SIG-M5 (cell line): ENCODE measurements around the gene HSD17B10.
"Not testable (repeated sequence)": the region's sequence is repeated elsewhere in the genome, so short reads cannot be mapped to it uniquely, and the experiment has no call there.

ENCODE experiments used
- DNase-seq: peaks from one replicate; lab custom pipeline; 2025; lab: John Stamatoyannopoulos, UW

The HSD17B10 gene

DNA sequence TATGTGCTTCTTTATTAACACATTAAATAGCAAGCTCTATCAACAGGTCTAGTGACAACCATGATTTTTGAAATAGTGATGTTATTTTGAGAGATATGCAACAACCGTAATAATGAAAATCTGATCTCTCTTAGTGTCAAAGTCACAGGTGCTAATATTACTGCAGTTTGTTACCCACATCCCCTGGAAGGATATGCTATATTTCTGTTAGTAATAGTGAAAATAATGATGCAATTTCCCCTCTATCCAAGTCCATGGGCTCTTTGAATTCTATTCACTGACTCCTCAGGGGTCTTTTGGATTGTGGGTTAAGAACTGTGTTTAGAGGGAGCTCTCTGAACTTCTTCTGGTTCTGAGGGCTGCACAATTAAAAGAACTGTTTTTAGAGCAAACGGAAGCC is 3.0 kb upstream of the HSD17B10 start:
- no peak for DNase-seq

DNA sequence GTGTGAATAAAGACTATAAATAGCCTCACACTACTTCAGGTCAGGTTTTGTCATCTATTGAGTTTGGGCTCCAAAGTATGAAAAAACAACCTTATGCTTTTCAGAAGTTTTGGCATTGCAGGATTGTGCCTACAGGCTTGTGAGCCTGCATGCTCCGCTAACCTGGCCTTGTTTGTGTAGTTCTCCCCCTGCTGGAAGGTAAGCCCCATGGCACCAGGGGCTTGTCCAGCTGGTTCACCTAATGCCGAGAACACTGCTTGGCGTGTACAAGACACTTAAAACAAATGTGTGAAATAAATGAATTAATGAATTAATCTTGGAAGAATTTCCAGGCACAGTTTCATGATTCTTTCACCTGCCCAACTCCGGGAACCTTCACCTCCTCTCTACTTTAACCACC is 1.8 kb upstream of the HSD17B10 start:
- no peak for DNase-seq

DNA sequence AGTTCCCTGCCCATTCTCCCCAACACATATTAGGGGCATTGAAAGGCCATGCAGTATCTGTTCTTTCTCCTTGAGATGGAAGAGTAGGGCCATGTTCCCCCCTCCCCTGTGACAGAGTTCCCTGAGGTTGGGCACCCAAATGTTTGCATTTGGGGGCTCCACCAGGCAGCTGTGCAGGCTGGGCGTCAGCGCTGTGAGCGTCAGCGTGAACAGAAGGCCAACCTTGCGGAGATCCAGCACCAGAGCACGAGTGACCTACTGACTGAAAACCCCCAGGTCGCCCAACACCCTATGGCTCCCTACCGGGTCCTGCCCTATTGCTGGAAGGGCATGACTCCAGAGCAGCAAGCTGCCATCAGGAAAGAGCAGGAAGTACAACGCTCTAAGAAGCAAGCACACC is 3.9 kb downstream of the HSD17B10 start:
- no peak for DNase-seq

GRCh38 chrX:53429755-53430154 is 4.4 kb downstream of the HSD17B10 start:
- DNase-seq = no peak

- DNase-seq = no peak
These were observed 11.3 kb downstream of the HSD17B10 start, which contains the start of gene RIBC1 for GRCh38 chrX:53422861-53423306. RIBC1 (plus strand) TSS chrX:53422873; CDS start chrX:53426277, 3,404 bp downstream.

DNA sequence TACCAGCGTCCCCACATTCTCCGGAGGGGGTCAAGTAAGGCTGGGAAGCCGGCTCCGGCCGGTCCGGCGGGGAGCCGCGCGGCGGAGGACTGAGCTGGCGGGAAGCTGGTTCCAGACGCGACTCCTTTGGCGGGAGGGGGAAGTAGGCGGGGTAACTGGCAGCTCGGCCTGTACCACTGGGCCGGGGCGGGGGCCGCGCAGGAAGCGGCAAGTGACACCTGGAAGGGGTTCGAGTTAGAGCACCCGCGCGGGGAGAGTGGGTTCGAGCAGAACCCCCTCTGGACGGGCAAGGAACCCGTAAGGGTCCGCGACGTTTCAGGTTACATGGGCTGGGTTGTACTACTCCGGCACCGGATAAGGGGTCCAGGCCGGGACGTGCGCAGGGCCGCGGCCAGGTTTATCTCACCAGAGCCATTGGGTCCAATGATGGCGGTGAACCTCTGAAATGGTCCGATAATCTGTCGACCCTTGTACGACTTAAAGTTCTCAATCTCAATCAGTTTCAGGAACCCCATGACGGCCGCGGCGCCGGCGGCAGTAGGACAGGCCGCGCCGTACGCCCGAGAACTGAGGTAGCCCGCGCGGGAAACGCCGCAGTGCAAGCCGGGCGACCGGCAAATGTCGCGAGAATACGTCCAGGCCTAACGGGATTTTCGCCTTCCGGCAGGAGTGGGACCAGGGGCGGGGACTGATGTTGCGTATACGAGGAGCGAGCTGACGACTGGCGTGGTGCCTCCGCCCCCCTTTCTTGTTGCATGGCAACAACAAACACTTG is 11.9 kb downstream of the HSD17B10 start, which contains the start of gene SMC1A:
Gene SMC1A (minus strand): TSS at position 569 of the 775 bp plus-strand sequence. CDS start 54 bp downstream, at position 515.
- DNase-seq = peak; percentile 87

GRCh38 chrX:53421772-53422085 is 12.4 kb downstream of the HSD17B10 start:
- no peak for DNase-seq

- DNase-seq = no peak
These were observed 13.0 kb downstream of the HSD17B10 start for GRCh38 chrX:53421125-53421524.

DNA sequence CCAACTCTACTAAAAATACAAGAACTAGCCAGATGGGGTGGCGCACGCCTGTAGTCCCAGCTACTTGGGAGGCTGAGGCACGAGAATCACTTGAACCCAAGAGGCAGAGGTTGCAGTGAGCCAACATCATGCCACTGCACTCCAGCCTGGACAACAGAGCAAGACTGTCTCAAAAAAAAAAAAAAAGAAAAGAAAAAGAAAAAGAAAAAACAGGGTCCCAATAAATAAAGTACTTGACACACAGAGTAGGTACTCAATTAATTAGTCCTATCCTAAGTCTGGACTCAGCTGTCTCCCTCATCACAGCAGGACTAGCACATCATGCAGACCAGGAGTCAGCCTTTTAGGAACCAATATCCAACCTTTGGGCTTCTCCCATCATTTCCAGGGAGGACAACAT is 13.8 kb downstream of the HSD17B10 start:
- DNase-seq = not testable (repeated sequence)

- DNase-seq = no peak
These were observed 21.7 kb downstream of the HSD17B10 start for GRCh38 chrX:53412446-53412845.

GRCh38 chrX:53403535-53403934 is 30.6 kb downstream of the HSD17B10 start:
- DNase-seq = no peak

DNA sequence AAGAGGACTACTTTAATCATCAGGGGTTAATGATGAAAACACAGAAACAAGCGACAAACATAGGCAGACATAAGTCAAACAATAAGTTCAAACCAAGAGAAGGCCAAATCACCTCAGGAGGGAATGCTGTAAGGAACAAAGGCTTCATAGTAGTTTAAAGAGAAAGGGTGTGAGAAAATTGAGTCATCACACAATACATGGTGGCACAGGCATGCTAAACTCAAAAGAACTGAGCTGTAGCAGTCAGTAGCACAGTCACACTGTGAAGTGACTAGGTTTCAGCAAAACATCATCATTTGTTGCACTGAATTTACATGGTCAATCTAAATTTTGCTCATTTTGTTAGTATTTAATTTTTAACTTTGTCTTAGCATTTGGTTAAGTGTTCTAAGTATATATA is 36.0 kb downstream of the HSD17B10 start:
- DNase-seq = no peak

DNA sequence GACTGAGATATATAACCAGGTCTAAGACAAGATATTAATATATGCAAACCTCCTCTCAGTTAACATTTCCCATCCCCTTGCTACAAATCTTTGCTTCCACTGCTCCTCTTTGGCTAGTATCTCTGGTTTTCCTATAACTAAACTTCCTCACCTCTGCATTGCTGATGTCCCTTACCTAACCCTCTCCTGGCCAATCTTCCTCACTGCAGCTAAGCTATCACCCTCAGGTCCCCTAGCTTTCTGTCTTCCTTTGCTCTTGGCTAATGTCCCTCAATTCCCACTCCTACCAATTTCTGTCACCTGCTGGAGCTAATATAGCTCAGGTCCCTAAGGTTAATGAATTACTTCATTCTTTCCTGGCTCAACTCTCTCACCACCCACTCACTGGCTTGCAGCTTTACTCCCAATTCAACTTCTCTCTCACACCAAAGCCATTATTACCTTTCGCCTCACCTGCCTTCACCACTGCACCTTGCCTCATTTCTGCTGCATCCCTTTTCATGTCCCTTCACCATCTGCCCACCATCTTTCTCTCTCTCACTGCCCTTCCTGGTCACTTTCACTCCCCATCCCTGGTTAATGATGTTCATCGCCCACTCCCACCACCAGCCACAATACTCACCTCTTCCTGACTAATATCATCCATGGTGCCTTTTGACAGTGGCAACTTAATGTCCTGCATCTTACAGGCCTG is 38.4 kb downstream of the HSD17B10 start:
- no peak for DNase-seq

- no peak for DNase-seq
These were observed 50.6 kb downstream of the HSD17B10 start for GRCh38 chrX:53383376-53384076.
